Amygdala (tissue), 56 donors: Measurements from ENCODE around the gene ACACA.

Source experiments
- DNase-seq, 56 donors: peaks; one replicate each; lab custom pipeline; 2025; lab: John Stamatoyannopoulos, UW

The ACACA gene

DNA sequence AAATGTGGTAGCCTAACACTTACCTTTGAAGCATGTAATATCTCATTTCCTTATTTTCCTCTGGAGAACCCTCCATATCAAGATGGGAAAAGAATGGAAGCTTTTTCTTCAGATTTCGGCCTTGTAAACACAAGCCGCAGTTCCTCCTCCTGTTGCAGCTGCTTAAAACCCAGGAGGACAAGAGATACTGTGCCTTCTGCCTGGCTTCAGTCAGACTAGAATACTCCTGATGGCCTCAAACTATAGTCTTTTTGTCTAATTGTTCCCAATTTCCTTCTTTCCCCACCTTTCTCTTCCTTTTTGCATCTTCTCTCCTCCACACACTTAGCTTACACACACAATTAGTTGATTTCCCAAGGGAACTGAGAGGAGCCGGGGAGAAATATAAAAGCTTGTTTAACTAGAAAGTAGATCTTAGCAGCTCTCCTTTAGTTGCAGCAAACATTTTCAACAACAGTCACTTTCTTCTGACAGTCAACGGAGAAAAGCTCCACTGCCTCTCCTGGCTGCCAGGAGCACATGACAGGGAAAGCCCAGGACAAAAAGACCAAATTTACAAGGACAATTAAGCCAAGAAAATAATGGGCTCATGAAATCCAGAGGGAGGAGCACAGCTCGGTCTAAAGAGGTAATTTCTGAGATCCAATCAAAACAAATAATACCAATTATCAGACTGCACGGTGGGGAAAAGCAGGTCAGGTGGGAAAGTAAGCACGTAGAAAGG lies 107.2 kb downstream of the ACACA start:
- peak in 15 of 56 donors; percentile 0 to 29 (median 6) for DNase-seq

DNA sequence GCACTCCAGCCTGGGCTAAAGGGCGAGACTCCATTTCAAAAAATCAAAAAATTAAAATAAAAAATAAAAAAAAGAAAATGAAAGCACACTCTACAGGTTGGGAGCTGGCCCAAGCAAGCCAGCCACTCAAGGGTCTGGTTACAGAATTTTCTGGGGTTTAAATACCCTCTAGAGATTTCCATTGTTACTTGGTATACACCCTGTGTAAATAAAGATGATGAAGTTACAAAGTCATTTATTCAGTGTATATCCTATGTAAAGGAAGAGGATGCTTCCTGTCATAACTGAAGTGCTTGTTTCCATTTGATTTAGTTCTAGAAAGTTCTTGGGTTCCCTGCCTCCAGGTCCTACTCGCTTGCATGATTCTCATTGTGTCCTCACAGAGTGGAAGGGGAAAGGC lies 110.7 kb downstream of the ACACA start:
- DNase-seq = no peak

DNA sequence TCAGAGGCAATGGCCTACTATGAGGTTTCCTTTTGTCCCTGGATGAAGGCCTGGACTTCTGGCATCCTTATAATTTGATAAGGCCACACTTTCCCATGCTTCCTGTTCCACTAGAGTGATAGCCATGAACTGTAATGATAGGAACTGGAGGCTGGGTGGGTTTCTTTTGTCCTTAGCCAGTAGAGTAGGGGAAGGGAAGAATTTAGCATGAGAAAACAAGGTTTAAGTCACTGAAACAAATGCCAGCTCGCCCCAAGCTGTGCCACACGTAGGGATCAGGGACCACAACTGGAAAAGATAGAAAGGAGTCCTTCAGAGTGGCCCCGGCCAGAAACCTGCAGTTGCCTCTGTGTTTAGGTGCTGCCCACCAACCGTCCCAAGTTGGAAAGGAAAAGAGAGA lies 111.7 kb downstream of the ACACA start:
- no peak for DNase-seq

DNA sequence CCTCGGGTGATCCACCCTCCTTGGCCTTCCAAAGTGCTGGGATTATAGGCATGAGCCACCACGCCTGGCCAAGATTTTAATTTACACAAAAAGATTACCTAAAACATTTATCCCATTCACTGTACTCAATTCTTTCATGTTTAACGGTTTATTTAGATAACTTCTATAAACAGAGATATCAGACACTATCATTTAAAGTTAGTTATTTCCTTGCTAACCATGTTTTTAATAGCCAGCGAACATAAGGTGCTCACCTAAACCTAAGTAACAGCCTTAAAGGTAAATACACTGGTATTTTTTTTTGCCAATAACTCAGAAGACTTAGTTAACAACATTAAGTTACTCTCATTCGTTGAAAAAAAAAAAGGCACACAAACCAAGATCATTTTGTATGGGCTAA lies 112.9 kb downstream of the ACACA start:
- no peak for DNase-seq

DNA sequence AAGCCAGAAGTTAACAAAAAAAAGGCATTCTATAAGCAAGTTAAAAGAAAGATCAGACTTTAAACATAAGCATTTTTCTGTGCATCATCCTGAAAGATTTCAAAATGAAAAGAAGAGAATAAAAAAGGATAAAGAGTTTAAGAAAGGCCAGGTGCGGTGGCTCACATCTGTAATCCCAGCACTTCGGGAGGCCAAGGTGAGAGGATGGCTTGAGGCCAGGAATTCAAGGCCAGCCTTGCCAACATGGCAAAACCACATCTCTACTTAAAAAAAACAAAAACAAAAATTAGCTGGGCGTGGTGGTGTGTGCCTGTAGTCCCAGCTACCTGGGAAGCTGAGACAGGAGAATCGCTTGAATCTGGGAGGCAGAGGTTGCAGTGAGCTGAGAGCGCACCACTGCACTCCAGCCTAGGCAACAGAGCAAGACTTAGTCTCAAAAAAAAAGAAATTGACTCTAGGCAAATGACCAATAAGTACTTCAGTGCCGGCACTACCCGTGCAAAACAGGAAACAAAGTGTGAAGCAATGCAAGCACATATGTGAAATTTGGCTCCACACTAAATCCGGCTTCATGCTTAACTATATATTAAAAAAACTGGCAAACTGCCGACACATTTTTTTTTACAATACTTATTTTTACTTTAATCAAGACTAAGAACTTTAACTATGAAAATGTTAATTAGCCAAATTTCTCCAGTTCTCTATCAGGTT lies 114.1 kb downstream of the ACACA start:
- DNase-seq = no peak

DNA sequence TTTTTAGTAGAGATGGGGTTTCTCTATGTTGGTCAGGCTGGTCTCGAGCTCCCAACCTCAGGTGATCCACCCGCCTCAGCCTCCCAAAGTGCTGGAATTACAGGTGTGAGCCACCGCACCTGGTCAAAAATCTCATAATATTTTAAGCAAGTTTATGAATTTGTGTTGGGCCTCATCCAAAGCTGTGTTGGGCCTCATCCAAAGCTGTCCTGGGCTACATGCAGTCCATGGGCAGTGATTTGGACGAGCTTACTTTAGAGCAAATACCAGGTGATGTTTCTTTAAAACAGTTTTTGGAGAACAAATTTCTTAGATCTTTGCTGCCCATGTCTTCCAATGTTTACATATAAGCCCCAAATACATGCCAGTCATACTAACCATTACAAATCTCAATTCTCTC lies 115.3 kb downstream of the ACACA start:
- DNase-seq = no peak

DNA sequence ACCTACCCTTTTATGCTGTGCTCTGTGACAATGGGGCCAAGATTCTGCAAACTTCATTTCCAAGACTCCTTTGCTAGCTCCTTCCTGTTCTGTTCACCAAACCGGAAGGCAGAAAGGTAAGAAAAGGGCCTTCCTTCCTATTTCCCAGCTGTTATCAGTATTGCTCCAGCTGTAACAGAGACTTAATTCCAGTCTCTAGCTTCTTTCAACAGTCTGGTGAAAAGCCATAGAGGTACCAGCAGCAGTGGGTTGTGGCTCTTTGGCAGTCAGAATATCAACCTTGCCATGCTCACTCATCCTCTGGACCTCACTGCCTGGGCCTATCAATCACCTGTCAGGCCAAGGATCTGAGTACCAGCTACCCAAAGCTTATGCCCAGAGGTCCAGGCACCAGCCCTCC lies 120.2 kb downstream of the ACACA start:
- no peak for DNase-seq

DNA sequence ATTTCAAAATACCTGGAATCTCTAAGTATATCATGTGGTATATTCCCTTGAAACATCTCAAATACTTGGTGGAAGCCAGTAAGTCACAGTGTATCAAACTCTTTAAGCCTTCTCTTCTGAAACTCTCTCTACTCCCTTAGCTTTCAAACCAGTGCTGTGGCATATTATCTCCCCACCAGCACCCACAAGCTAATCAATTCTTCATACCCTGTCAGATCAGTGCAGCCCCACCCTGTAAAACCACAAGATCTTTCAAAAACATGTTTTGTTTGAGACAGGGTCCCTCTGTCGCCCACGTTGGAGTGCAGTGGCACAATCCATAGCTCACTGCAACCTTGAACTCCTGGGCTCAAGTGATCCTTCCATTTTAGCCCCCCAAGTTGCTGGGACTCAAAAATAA lies 122.4 kb downstream of the ACACA start:
- DNase-seq = no peak

DNA sequence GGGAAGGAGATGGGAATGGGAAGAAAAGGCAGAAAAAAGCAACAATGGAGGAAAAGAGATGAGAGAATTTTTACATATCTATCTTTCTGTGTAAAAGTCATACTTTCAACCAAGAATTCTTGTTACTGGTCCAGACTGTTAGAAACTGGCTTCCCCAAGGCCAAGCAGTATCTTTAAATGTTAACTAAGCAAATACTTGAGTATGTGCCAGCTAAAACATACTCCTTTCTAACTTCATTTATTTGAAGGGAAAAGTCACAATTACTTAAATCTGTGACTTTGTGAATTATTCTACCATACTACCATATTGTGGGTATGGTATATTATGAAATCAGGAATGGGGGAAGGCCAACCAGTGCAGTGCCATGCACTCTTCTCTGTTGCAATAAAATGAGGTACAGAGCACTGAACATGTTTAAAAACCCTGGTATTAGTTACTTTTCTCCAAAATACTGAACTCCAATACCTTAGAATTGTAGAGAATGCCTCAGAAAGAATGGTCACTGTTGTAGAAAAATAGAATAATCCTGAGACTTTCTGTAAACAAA lies 123.1 kb downstream of the ACACA start:
- no peak for DNase-seq

DNA sequence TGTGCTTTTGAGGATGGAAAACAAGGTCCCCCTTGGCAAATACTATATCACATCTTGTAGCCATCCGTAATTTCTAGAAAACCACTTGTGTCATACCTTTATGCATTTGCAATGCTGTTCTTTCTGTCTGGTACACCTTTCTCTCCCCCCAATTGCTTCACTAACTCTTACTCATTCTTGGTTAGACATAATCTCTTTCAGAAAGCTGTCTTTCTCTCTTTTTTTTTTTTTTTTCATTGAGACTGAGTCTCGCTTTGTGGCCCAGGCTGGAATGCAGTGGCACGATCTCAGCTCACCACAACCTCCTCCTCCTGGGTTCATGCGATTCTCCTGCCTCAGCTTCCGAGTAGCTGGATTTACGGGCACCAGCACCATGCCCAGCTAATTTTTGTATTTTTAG lies 125.8 kb downstream of the ACACA start:
- DNase-seq = no peak

DNA sequence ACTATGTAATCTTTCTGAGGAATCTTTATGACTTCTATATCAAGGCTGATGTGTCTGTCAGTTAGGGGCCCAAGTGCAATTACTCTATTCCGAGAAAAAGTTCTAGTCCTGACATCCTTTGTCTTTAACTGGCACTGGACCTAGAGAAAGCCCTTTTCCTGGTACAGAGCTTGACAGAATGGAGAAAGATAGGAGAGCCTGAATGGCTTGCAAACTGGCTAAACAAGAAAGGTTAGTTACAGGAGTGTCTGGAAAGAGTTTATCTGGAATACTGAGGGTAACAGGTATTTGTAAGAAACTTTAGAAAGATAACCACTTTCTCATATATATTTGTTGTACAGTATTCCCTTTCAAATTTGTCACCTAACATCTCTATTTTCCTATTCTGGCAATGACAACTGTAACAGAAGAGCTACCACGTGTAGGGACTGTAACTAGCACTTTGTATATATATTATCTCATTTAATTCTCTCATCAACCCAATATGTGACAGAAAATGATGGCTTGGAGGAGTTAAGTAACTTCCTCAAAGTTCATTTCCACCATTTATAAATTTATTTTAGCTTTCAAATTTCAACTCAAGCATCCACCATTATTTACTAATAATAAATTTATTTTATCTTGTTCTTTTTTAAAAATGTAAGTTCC lies 128.3 kb downstream of the ACACA start:
- DNase-seq = no peak

DNA sequence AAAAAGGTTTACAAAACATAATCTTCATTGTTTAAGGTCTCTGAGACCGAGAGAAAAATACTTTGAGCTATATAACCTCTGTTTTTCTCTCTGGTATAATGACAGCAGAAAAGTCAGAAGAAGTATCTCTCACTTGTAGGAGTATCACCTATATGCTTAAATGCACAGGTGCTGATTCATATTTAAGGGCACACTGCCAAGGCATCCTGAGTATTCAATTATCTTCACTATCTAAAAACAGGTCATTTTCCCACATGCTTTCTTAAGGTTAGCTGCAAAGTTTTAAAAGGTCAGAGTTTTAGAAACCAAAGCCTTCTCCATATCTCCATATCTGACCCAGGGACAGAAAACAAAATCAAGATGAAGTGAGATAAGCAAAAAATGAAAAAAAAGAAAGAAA lies 130.2 kb downstream of the ACACA start:
- DNase-seq = no peak

DNA sequence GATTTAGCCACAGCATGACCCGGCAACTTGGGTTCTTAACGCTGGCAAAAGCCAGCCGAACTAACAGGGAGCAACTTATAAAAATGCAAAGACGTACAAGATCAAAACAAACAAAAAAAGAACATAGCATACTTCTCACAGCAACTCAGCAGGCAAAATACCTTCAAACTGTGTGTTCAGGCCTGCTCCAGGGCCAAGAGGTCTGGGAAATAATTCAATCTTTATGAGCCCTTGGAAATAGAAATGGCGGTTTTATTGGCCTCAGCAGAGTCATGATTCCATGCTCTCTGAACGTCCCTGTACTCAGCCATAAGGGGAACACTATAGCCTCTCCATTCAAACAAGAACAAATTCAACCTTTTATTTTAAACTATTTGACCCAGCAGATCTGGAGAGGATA lies 132.2 kb downstream of the ACACA start:
- no peak for DNase-seq

DNA sequence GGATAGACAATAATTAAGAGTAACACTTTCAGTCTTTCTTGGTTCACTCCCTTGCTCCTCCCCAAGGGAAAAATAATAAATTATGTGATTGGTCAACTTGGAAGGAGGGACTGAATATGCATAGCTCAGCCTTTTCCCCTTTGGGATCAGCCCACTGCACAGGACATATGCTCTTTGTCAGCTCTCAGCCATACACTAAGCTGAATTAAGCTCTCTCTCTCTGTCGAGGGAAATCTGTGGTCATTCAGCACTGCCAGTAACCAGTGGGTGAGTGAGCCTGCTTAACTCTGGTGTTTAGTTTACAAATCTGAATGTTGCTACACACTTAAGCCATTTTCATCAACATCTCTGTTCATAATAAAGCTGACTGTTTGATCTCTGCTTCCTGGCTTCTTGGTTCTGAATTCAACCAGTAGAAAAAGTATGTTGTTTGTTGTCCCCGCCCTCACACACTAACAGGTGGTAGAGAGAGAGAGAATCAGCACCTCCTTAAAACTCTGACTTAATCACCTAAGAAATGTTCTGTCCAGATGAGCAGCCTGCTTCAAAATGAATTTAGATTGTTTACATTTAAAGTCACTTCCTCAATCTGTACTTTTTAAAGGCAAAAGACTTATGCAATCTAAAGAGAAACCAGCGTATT lies 133.1 kb downstream of the ACACA start:
- no peak for DNase-seq

DNA sequence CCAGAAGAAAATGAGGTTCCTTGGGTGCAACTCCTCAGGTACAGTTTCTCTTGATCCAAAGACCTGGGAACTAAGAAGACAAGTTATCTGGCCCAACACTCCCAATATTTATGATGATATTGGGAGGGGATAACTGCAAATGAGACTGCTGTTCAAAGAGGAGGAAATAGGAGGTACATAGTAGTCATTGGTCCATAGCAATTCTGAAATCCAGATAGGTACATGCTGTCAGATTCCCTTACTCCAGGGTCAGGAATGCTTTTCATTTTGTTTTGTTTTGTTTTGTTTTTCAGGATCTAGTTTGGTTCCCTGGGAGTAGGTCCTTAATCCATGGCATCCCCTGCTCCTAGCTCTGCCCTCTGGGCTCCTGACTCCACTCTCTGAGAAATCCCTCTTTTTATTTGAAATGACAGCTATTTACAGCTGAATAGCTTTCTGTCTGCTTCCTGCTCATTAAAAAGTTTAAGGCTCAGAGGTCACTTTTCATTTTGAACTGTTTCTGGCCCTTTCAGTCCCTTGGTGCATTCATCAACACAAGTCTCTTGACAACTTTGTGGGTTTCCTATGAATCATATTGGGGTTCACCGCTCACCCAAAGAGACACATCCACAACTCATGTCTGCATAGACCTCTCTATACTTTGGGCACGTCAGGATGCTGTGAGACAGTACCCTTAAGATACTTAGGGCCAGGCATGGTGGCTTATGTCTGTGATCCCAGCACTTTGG lies 141.0 kb downstream of the ACACA start:
- no peak for DNase-seq

DNA sequence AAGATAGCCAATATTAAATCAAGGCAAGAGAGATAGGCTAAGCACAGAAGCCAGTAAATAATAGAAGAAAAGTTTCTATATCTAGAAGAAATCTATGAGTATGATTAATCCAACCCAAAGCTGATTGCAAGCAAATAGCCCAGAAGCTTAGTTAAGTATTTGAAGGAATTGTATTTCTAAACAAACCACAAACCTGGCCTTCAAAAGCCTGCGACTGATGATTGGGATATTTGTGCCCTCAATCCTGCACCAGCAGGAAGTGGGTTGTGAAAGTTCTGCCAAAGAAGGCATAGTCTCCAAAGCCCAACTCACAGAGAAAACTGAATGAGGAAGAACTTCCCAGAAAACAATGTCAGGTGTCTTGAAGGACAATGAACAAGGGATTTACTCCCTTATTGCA lies 145.3 kb downstream of the ACACA start:
- no peak for DNase-seq

DNA sequence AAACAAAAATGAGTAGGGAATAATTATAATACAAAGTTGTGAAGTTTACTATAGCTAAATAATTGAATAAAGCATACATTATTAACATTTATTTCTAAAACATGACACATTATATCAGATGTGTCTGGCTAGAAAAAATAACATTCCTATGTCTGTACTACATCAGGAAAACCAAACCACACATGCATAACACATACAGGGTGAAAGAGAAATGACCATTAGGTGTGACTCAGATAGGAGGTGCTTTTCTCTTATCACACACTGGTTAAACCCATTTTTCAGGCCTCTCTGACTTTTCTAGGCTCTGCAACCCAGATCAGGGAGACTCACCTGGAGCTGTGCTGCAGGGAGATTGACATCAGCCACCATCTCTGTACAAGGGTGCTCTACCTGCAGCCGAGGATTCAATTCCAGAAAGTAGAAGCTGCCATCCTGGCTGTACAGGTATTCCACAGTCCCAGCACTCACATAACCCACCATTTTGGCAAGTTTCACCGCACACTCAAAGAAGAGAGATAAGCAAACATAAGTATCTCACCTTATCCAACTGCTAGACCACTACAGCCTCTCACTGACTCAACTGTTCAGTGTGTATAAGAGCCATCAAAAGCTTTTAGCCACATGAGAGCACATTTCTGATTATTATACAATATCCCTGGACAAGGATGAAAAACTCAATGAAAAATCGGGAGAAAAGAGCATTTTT lies 147.5 kb downstream of the ACACA start:
- DNase-seq = no peak

DNA sequence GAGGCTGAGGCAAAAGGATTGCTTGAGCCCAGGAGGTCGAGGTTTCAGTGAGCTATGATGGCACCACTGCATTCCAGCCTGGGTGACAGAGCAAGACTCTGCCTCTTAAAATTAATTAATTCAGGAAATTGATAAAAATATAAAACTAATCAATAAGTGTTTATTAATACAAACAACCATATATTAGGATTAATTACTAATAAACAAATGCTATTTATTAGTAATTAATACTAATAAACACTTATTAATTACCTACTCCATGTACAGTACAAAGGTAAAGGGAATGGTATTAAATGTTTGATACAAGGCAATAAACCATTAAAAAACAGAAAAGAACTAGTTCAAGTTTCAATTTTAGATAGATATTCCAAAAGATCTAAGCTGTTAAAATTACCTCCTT lies 150.0 kb downstream of the ACACA start:
- DNase-seq = no peak

DNA sequence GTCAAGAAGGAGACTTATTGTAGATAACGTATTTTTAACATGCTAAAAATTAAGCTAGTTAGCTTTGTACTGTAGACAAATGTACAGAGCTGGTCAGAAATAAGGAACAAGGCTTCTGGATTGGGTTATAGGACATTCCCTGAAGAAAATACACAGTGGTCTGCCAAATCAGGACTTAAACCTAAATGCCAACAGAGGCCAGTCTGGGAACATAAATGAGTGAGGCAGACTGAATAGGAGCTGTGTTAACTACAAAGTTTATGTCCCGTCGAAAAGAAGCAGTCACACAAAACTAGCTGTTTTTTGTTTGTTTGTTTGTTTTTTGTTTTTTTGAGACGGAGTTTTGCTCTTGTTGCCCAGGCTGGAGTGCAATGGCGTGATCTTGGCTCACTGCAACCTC lies 151.2 kb downstream of the ACACA start:
- DNase-seq = peak in 1 of 56 donors; percentile 1

DNA sequence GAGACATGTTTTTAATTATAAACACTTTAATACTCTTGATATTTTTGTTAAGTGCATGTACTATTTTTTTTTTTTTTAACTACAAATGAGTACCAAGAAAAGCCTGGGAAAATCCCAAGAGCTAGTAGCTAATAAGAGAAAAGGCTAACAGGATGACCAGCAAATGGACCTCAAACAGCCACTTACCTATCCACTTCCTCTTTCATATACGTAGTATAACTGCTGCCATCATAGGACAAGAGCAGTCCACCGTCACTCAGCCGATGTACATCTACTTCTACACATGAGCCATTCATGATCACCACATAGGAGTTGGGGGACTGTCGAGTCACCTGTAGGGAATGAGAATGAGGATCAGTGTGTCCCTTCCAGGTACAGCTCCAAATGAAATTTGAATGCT lies 158.8 kb downstream of the ACACA start:
- no peak for DNase-seq
